VCaP (cell line): ENCODE results near the gene RPS6KL1.
A peak's percentile ranks its signal among the peaks of the same experiment; 100 is the strongest.

Experiments used
- H3K27ac ChIP-seq: fragments of 450-650 bp; 2 replicates; pipeline ENCODE4 v1.5.1; 2017
- TF ChIP-seq, protein P1 (sequence below): fragments of 450-650 bp; conservative IDR thresholded peaks from 2 replicates; pipeline ENCODE4 v1.5.1; 2017; ENCODE audit warnings: mild to moderate bottlenecking, moderate library complexity

The RPS6KL1 gene, protein sequence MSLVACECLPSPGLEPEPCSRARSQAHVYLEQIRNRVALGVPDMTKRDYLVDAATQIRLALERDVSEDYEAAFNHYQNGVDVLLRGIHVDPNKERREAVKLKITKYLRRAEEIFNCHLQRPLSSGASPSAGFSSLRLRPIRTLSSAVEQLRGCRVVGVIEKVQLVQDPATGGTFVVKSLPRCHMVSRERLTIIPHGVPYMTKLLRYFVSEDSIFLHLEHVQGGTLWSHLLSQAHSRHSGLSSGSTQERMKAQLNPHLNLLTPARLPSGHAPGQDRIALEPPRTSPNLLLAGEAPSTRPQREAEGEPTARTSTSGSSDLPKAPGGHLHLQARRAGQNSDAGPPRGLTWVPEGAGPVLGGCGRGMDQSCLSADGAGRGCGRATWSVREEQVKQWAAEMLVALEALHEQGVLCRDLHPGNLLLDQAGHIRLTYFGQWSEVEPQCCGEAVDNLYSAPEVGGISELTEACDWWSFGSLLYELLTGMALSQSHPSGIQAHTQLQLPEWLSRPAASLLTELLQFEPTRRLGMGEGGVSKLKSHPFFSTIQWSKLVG

DNA sequence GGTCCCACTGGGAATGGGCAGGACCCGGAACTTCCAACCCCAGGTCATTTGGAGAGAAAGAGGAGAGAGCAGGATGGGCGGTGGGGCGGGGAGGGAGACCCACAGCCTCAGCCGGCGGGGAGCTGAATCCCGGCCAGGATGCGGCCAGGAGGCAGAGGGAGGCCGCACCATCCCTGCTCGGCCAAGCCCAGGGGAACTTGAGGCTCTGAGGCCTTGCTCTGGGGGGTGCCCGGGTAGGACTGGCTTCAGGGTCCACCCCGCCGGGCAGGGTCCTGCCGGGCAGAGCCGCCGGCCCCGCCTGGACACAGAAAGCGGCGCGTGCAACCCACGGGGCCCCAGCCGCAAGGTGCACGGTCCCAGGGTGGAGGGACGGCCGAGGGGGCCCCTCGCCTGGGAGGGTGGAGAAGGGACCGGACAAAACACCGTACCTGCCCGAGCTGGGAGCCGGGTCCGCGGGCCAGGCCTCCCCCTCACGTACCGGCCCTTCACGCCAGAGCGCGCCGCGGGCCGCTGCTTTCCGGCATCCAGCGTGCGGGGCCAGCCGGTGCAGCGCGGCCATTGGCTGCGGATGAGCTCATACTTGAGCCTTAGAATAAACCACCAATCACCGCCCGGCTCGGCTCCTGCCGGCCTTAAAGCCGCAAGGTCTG, at the start of gene RPS6KL1:
RPS6KL1 (minus strand) TSS at position 509 of the 650 bp plus-strand sequence. CDS start 1,719 bp downstream, outside the sequence.
- peak within 1 kb of the TSS; percentile 67; the same call in 1 of the 2 replicates for H3K27ac ChIP-seq
- TF ChIP-seq, protein P1, sequence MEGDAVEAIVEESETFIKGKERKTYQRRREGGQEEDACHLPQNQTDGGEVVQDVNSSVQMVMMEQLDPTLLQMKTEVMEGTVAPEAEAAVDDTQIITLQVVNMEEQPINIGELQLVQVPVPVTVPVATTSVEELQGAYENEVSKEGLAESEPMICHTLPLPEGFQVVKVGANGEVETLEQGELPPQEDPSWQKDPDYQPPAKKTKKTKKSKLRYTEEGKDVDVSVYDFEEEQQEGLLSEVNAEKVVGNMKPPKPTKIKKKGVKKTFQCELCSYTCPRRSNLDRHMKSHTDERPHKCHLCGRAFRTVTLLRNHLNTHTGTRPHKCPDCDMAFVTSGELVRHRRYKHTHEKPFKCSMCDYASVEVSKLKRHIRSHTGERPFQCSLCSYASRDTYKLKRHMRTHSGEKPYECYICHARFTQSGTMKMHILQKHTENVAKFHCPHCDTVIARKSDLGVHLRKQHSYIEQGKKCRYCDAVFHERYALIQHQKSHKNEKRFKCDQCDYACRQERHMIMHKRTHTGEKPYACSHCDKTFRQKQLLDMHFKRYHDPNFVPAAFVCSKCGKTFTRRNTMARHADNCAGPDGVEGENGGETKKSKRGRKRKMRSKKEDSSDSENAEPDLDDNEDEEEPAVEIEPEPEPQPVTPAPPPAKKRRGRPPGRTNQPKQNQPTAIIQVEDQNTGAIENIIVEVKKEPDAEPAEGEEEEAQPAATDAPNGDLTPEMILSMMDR = no peak

DNA sequence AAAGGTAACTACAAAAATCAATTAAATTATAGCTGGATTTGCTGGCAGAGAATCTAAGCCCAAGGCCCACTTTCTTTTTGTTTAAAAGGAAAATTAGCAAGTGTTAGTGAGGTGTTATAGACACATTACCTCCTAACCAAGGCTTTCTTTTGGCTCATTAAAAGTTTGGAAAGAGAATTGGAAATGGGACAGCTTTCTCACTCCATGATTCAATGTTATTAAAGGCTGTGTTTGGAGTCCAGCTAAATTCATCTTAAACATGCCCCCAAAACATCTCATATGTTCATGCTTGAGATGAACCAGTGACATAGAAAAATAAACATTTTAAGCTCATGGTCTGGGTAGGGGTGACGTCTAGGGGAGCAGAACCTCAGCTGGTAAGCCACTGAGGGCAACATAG, 45.8 kb upstream of the RPS6KL1 start:
- TF ChIP-seq, protein P1 = no peak
- no peak overlapping the region for H3K27ac ChIP-seq

DNA sequence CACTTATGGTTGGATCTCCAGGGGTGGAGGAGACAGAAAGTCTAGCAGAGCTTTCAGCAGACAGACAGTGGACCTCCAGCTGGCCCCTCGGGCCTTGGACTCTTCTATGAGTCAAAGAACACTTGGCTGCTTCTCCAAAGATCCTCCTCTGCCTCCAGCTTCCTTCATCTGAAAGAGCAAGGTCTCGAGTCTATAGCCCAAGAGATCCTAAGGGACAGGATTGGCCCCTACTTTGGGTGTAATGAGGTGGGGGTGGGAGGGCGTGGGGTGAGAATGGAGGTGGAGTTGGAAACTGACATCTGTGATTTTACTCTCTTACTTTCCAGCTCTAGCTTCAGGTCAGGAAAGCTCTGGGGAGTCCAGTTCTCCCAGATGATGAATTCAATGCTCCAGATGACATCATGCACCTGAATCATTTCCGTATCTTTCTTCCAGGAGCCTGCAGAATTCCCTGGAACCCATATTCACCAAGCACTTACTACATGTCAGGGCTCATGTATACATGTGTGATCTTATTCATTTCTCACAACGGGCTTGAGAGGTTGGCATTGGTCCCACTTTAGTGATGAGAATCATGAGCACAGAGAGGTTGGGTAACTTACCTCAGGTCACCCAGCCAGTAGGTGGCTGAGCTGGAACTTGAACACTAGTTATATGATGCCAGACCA, 42.6 kb upstream of the RPS6KL1 start:
- no peak overlapping the region for H3K27ac ChIP-seq
- TF ChIP-seq, protein P1 = no peak

DNA sequence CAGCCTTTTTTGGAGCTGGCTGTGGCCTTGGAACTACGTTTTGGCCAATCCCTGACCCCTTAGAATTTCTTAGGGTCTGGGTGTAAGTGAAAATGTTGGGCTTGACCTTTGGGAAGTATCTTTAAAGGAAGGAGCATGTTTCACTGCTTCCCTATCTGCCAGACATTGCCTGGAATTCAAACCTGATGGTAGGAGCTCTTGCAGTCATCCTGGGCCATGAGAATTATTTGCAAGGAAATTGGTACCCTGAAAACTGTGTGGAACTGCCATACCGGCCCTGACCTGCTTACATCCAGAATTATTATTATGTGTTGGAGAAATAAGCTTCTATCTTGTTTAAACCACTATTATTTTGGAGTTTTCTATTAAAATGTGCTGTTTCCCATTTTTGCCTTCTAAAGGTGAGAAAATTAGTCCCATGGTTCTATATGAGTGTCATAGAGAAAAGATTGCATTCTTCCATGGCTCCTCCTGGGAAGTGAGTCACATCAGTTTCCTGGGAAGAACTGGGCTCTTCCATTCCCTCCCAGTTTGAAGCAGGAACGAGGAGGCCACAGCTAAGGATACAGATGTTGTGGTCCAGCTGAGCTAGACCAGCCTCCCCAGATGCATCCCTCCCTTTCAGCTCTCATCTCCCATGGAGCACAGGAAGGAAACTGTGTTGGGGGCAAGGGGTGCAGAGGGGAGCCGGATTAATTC, 41.9 kb upstream of the RPS6KL1 start:
- TF ChIP-seq, protein P1 = no peak
- no peak overlapping the region for H3K27ac ChIP-seq

DNA sequence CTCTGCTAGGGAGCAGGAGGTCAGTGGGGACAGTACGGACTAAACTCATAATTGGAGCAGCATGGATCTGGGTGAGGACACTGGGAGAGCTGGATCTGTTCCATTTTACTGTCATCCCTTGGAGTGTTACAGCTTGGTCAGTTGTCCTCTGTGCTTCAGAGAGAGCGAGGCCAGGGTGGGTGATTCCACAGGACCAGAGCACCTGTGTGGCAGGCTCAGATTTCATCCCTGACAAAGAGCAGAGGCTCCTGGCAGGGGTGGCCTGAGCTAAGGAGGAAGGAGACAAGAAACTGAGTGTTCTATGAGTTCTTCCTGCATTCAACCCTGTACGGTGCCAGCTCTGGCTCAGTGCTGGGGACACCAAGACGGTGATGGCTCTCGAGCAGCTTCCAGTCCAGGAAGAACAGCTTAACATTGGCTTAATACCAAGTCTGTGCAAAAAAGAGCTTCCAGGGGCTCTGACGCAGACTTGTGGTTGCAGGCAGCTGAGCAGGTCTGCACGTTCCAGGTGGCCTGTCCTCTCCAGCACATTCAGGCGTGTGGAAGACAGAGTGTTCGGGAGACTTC, 40.7 kb upstream of the RPS6KL1 start:
- no peak overlapping the region for H3K27ac ChIP-seq
- TF ChIP-seq, protein P1 = no peak

DNA sequence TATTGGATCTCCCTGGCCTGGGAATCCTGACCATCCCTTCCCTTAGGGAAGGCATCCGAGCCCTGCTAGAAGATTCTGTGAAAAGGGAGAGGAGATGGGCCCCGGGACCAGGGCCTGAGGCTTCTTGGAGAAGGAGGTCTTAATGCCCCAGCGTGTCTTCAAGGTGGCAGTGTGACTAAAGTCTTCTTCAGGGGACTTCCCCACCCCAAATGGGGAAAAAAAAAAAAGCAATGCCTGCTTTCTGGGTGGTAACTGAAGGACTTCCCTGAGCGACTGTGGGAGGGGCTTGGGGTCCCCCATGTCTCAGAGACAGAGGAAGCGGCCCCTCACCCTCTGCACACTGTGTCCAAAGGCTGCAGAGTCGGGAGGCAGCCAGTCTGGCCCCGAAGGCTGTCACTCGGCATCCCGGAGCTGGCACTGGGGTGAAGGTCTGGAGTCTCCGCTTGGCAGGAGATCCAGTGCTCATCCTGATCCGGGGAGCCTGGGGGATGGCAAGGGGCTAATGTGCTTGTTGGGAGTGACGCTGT, 40.2 kb upstream of the RPS6KL1 start:
- no peak overlapping the region for H3K27ac ChIP-seq
- TF ChIP-seq, protein P1 = no peak
